NCI-H146 treated with DMSO at 0.1 percent for 48 hours (cell line): Measurements from ENCODE around the gene MYO1E.

Experiments used
- DNase-seq: peaks from one replicate; lab custom pipeline; 2025; ENCODE audit not compliant: unreplicated experiment; lab: John Stamatoyannopoulos, UW

MYO1E gene

GRCh38 chr15:59237119-59237855 lies 135.4 kb downstream of the MYO1E start:
- no peak for DNase-seq

GRCh38 chr15:59236394-59236793 lies 136.3 kb downstream of the MYO1E start:
- DNase-seq, result no peak

GRCh38 chr15:59232476-59232875 lies 140.2 kb downstream of the MYO1E start:
- no peak for DNase-seq

GRCh38 chr15:59230531-59231055 lies 142.1 kb downstream of the MYO1E start:
- no peak for DNase-seq

GRCh38 chr15:59229453-59229852 lies 143.2 kb downstream of the MYO1E start:
- DNase-seq, result no peak

- DNase-seq, result no peak
Observed at GRCh38 chr15:59229015-59229414, 143.7 kb downstream of the MYO1E start.

- DNase-seq, result no peak
Observed at GRCh38 chr15:59227021-59227420, 145.7 kb downstream of the MYO1E start.

GRCh38 chr15:59224474-59224873 lies 148.2 kb downstream of the MYO1E start:
- DNase-seq, result no peak

- no peak for DNase-seq
Observed at GRCh38 chr15:59223736-59224135, 148.9 kb downstream of the MYO1E start.

GRCh38 chr15:59222906-59223550 lies 149.6 kb downstream of the MYO1E start:
- no peak for DNase-seq

- no peak for DNase-seq
Observed at GRCh38 chr15:59221511-59222505, 150.9 kb downstream of the MYO1E start.

- DNase-seq, result no peak
Observed at GRCh38 chr15:59218710-59219109, 154.0 kb downstream of the MYO1E start.

GRCh38 chr15:59217876-59218498 lies 154.7 kb downstream of the MYO1E start:
- no peak for DNase-seq

- DNase-seq, result no peak
Observed at GRCh38 chr15:59216911-59217310, 155.8 kb downstream of the MYO1E start.

GRCh38 chr15:59210186-59210585 lies 162.5 kb downstream of the MYO1E start:
- no peak for DNase-seq

- DNase-seq, result no peak
Observed at GRCh38 chr15:59208613-59209249, 163.9 kb downstream of the MYO1E start.

GRCh38 chr15:59206623-59207183 lies 166.0 kb downstream of the MYO1E start, which contains the start of gene LDHAL6B:
LDHAL6B (plus strand) TSS chr15:59206843; CDS start chr15:59206941, 98 bp downstream.
- no peak for DNase-seq

- DNase-seq, result no peak
Observed at GRCh38 chr15:59205839-59206622, 166.6 kb downstream of the MYO1E start.

GRCh38 chr15:59203657-59204056 lies 169.0 kb downstream of the MYO1E start:
- no peak for DNase-seq
